Posterior cingulate gyrus (tissue), 11 donors: ENCODE measurements around the gene KCNQ5.

Source experiments
- DNase-seq, 10 donors: peaks; one replicate each; pipeline versions ENCODE4 v3.0.0 to v3.0.0-alpha.2; 2020 to 2021; ENCODE audit warnings: mixed read lengths in 3 of 10
- intact Hi-C: fragments of 100-400 bp; cut with DNase I; formaldehyde crosslinking; loops from one replicate; pipeline ENCODE4 v1.15.1; 2023

The KCNQ5 gene

GRCh38 chr6:72728706-72729343 lies 107.0 kb downstream of the KCNQ5 start:
- intact Hi-C loops = no loop called here
- no peak for DNase-seq

GRCh38 chr6:72733045-72733444 lies 111.2 kb downstream of the KCNQ5 start:
- no peak for DNase-seq

GRCh38 chr6:72738091-72738490 lies 116.2 kb downstream of the KCNQ5 start:
- DNase-seq = no peak
- intact Hi-C loops = no loop called here

More at GRCh38 chr6:72733045-72733444, 111.2 kb downstream of the KCNQ5 start:
- intact Hi-C loops = no loop called here

DNA sequence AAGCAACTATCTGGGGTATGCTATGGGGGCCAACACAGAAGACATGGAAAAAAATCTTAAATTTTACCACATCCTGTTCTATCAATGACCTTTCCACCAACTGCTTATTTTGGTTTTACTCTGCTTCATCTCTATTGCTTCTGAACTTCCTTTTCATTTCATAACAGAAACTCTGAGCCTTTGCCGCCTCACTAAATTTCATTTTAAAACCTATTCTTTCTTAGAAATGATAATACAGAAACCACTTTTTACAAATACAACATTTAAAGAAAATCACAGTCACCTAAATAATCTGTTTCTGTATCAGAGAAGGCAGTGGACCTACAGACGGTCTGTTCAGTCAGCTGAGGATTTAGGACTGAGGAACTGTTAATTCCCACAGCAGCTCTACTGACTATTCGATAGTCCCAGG lies 117.5 kb downstream of the KCNQ5 start:
- intact Hi-C loops = no loop called here
- no peak for DNase-seq

GRCh38 chr6:72740135-72740534 lies 118.3 kb downstream of the KCNQ5 start:
- intact Hi-C loops = no loop called here
- no peak for DNase-seq

DNA sequence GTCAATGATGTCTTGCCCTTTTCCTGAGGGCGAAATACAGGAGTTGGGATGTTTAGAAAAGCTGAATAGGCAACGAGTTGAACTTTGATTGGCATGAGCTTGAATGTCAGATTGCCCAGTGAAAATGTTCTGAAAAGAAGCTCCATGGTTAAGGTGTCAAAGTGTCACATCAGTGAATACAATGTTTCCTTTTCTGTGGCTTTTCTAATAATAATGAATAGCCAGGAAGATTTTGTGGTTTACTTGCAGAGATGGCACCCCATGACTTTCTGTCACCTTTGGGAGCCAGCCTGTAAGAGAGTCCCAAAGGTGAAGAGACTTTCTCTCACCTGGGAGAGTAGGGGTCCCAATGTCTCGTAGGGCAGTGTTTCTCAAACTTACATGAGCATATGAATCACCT lies 119.2 kb downstream of the KCNQ5 start:
- DNase-seq = no peak
- intact Hi-C loops = no loop called here

DNA sequence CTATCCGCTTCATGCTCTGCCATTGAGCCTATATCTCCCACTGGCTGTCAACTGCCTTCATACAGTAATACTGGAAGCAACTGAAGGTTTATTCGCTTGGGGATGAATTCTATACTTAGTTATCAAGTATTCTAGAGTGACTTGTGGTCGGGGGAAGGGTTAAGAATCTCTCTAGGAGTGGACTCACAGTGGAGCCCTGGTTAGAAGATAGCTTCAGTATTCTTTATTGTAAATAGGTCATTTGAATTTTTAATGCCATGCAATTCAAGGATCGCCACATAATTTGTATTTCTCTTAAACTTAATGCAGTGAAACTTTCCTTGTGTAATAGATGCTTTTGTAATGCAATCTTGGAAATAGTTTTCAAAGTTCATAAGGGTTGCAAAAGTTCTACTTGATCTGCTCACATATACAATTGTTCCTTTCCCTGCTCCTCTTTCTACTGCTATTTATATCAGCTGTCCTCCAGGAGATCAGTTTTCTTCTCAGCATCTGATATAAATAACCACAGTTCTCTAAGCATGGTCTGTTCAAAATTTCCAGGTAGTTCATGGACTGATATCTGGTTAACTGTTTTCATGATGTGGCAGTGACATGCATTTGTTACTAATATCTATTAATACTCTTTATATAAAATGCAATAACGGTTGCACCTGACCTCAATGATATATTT lies 120.3 kb downstream of the KCNQ5 start:
- intact Hi-C loops = no loop called here
- DNase-seq = no peak

- DNase-seq = no peak
- intact Hi-C loops = no loop called here
Measured at GRCh38 chr6:72746276-72746675, 124.4 kb downstream of the KCNQ5 start.

DNA sequence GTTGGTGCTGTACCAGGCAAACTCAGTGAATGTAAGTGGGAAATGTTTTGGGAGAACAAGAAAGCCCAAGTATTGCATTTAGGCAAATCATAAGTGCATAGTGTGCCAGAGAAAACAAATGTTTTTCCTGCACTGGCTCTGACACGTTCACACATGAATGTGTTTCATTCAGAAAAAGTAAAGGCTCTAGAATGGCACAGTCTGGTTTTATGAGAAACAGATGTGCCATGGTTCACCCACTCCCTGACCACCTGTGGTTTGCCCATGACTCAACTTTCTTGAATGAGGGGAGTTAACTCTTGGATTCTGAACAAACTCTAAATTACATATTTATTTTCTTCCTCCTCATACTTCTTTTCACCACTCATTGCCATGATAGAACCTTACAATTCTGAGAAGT lies 126.9 kb downstream of the KCNQ5 start:
- DNase-seq = no peak
- intact Hi-C loops = no loop called here

GRCh38 chr6:72755752-72756151 lies 133.9 kb downstream of the KCNQ5 start:
- DNase-seq = no peak
- intact Hi-C loops = no loop called here

DNA sequence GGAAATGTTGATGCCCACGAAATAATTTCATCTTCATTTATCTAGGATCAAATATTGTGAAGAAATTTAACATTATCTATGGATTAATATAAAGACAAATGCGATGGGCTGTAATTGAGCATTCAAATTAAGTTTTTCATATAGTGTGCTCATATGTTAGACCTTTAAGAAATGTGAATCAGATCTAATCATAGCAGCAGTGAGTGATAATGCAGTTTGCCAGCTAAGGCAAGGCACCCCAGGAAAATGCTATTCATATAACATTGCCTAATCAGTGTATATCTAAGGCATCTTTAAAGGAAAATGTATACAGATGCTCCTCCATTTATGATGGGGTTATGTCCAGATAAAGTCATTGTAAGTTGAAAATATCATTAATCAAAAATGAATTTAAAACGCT lies 135.2 kb downstream of the KCNQ5 start:
- DNase-seq = no peak
- intact Hi-C loops = no loop called here

GRCh38 chr6:72757926-72758325 lies 136.1 kb downstream of the KCNQ5 start:
- intact Hi-C loops = no loop called here
- DNase-seq = no peak

GRCh38 chr6:72758901-72759300 lies 137.0 kb downstream of the KCNQ5 start:
- intact Hi-C loops = no loop called here
- no peak for DNase-seq

DNA sequence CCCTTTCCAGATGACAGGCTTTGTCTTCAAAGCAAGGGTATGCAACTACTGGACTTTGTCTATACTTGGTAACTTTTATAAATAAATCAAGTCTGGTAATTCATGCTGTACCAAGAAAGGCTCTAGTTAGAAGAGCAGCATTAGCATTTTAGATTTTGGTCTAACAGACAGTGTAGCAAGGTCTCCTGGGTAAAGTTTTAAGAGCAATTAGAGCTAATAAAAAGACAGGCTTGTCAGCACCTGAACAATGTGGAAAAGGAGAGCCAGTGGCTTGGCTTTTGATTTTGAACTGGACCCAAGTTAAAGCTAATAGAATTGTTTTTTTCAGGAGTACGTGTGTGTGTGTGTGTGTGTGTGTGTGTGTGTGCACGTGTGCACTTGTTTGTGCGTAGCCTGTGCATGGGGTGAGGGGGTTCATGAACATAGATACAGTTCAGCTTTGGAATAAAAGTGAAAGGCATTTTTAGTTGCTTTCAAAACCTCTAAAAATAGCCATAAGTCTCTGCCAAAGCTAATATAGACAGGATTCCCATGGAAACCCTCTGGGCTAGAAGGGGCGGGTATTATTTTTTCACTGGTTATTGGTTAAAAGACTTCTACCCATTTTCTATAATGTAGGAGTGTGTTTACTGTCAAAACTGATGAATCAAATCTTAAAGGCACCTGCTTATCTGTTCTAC lies 138.4 kb downstream of the KCNQ5 start:
- no peak for DNase-seq
- intact Hi-C loops = no loop called here

- intact Hi-C loops = no loop called here
- no peak for DNase-seq
Measured at GRCh38 chr6:72761761-72762160, 139.9 kb downstream of the KCNQ5 start.

- intact Hi-C loops = no loop called here
- DNase-seq = no peak
Measured at GRCh38 chr6:72769459-72770125, 147.7 kb downstream of the KCNQ5 start.

- no peak for DNase-seq
- intact Hi-C loops = no loop called here
Measured at GRCh38 chr6:72770959-72771358, 149.1 kb downstream of the KCNQ5 start.

DNA sequence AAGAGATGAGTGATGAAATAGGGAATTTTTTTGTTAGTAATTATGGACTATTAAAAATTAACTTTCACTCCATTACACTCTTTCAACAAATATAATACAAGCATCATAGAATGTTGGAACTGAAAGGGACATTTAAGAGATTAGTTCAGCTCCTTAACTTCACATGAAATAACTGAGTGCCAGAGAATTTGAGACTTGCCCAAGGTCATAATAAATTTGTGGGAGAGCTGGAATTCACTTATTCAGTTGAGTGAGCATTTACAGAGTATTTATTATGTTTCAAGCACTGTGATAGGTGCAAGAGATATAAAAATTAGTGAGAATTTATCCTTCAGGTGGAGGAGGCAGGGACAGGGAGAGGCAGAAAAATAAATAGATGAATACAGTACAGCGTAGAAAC lies 154.6 kb downstream of the KCNQ5 start:
- intact Hi-C loops = no loop called here
- no peak for DNase-seq

DNA sequence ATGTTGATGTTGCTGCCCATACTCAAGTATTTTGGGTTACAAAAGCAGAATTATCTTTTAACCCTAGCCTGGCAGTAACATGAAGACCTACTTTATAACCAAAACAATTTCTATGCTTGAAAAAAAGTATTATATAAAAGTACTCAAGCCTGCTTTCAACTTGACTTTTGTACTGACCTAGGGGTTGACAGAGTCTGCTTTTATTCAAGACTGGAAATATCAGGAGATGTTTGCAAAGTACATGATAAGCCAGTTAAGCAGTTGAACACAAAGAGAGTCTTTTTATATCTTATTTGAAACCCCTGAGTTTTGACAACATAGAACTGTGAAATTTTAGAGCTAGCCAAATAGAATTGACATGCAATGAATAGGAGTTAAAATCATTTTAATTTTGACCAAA lies 159.8 kb downstream of the KCNQ5 start:
- no peak for DNase-seq
- intact Hi-C loops = no loop called here

- intact Hi-C loops = no loop called here
- no peak for DNase-seq
Measured at GRCh38 chr6:72783035-72783434, 161.2 kb downstream of the KCNQ5 start.

- intact Hi-C loops = no loop called here
- DNase-seq = no peak
Measured at GRCh38 chr6:72783666-72784065, 161.8 kb downstream of the KCNQ5 start.
